HFFc6 (cell line): Measurements from ENCODE around the gene KRT86. TPM values are rescaled to one million over a fixed set of nuclear protein-coding genes. Genes with fewer than 3 reads are reported as not detected.
A peak's percentile ranks its signal among the peaks of the same experiment; 100 is the strongest.

Experiments used
- DNase-seq: peaks from one replicate; pipeline ENCODE4 v3.0.0-alpha.2; 2018
- H3K27ac Mint-ChIP-seq: 2 replicates; pipeline ENCODE4 v1.8.0; 2020; ENCODE audit warnings: mild to moderate bottlenecking, mixed read lengths
- H3K27me3 Mint-ChIP-seq: 2 replicates; pipeline ENCODE4 v1.8.0; 2021; ENCODE audit warnings: mild to moderate bottlenecking, moderate library complexity, mixed read lengths; ENCODE audit not compliant: insufficient read depth
- H3K36me3 Mint-ChIP-seq: 2 replicates; pipeline ENCODE4 v1.8.0; 2021; ENCODE audit warnings: low read depth, mixed read lengths
- H3K4me1 Mint-ChIP-seq: 2 replicates; pipeline ENCODE4 v1.8.0; 2020; ENCODE audit warnings: low read depth, mixed read lengths
- H3K4me3 Mint-ChIP-seq: 2 replicates; pipeline ENCODE4 v1.8.0; 2020; ENCODE audit warnings: mild to moderate bottlenecking, moderate library complexity, mixed read lengths
- H3K9me3 Mint-ChIP-seq: 2 replicates; pipeline ENCODE4 v1.8.0; 2020; ENCODE audit warnings: mild to moderate bottlenecking, mixed read lengths
- total RNA-seq, 6 experiments: library from RNA; stranded (reverse); fragmentation: NEBNext Ultra II Directional; extraction: Animal tissue kit (Norgen Biotek cat#: 25700); gene quantifications; 2 replicates in 1 of 6; 3 replicates in 5 of 6; pipeline ENCODE4 v1.2.3, GENCODE V29; 2021
- TF ChIP-seq, protein P1 (sequence below): fragments of 200-600 bp; sonication (generic); IDR thresholded peaks from 2 replicates; pipeline ENCODE4 v1.5.0; 2021; ENCODE audit warnings: antibody characterized with exemption, mild to moderate bottlenecking

KRT86 gene
- total RNA-seq, 6 experiments from 2014 or later, result 0.15 to 0.26 (median 0.19) TPM; not detected in 1

DNA sequence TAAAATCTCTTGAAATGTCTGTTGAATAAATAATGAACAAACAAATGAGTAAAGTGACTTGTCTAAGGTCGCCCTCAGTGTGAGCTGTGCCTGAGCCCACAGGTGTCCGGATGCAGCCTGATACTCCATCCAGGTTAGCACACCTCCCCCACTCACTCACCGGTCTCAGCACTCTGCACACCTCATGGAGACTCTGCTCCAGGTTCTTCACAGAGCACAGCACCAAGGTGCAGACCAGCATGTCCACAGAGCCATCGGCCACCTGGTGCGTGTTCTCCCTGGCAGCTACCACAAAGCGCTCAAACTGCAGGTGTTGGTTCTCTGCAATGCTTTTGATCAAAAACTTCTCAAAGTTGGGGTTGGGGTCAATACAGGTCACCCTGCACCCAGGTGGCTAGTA lies 45.5 kb upstream of the KRT86 start:
- Mint-ChIP-seq H3K27me3 (peaks cover 3% of the 10 kb centered on the region), H3K4me3 (no peak overlapping the region), H3K9me3 (peaks cover 22% of the 10 kb centered on the region), H3K4me1 (peaks cover 74% of the 10 kb centered on the region), H3K27ac (peak overlapping the region; percentile 75; the same call in 1 of the 2 replicates), H3K36me3 (peaks cover 21% of the 10 kb centered on the region)
- no peak for DNase-seq
- TF ChIP-seq, protein P1, sequence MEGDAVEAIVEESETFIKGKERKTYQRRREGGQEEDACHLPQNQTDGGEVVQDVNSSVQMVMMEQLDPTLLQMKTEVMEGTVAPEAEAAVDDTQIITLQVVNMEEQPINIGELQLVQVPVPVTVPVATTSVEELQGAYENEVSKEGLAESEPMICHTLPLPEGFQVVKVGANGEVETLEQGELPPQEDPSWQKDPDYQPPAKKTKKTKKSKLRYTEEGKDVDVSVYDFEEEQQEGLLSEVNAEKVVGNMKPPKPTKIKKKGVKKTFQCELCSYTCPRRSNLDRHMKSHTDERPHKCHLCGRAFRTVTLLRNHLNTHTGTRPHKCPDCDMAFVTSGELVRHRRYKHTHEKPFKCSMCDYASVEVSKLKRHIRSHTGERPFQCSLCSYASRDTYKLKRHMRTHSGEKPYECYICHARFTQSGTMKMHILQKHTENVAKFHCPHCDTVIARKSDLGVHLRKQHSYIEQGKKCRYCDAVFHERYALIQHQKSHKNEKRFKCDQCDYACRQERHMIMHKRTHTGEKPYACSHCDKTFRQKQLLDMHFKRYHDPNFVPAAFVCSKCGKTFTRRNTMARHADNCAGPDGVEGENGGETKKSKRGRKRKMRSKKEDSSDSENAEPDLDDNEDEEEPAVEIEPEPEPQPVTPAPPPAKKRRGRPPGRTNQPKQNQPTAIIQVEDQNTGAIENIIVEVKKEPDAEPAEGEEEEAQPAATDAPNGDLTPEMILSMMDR, result no peak

DNA sequence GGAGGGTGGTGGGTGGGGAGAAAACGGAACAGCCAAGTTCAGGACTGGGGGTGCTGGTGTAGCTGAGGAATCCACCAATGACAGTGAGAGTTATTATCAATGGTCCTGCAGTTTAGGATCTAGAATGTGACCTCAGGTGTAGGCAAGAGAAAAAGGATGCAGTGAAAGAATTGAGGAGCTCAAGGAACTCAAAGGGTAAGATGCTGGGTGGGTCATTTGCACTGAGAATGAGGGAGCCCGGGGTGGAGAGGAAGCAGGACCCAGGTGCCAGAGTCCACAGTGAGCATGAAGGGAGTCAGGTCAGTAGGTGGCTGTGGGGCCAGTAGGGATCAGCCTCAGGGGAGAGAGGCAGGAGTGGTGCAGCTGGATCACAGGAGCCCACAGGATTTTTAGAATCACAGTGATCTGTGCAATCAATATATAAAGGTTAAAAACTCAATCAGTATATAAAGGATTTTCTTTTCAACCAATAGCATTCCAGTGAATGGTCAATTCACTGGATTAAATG lies 44.6 kb upstream of the KRT86 start:
- Mint-ChIP-seq H3K27me3 (peaks cover 3% of the 10 kb centered on the region), H3K4me1 (peaks cover 71% of the 10 kb centered on the region), H3K4me3 (no peak overlapping the region), H3K36me3 (peaks cover 11% of the 10 kb centered on the region), H3K9me3 (peaks cover 13% of the 10 kb centered on the region), H3K27ac (peak overlapping the region; percentile 75)
- TF ChIP-seq, protein P1, result no peak
- DNase-seq, result no peak

DNA sequence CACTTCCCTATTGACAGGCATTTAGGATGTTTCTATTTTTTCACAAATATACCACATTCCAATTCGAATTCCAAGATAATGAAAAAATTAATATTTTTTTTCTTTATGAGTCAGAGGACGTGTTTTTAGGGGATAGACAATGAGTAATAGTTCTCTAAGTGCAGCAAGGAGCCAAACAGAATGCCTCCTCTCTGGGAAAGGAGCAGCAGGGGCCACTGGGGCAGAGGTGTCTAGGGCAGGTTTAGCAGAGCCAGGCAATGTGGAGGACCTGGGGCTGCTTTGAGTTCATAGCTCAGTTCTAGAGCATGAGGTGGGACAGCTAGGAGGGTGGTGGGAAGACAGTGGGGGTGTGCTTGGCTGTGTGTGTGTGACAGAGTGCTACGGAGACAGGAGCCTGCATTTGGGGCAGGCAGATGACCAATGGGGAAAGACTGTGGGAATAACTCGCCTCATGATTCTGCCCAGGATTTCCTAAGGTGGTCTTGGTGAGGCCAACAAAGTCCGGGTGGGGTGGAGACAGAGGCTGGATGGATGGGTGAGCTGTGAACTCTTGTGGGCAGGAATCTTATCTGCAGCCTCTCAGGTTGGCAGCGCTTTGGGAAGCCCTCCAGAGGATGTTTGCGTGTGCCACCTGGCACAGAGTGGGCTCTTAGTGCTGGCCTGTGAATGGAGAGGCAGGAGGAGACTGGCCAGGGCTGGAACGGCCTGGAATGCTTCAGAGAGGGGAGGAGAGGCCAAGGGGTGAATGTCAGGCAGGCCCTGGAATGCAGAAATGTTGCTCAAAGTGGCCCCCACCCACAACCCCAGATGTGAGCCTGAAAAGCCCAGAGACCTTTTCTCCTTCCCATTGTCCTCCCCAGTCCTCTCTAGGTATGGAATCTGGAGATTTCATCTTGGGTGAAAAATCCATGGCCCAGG lies 43.8 kb upstream of the KRT86 start:
- peak overlapping the region; percentile 72 for H3K4me3 Mint-ChIP-seq

DNA sequence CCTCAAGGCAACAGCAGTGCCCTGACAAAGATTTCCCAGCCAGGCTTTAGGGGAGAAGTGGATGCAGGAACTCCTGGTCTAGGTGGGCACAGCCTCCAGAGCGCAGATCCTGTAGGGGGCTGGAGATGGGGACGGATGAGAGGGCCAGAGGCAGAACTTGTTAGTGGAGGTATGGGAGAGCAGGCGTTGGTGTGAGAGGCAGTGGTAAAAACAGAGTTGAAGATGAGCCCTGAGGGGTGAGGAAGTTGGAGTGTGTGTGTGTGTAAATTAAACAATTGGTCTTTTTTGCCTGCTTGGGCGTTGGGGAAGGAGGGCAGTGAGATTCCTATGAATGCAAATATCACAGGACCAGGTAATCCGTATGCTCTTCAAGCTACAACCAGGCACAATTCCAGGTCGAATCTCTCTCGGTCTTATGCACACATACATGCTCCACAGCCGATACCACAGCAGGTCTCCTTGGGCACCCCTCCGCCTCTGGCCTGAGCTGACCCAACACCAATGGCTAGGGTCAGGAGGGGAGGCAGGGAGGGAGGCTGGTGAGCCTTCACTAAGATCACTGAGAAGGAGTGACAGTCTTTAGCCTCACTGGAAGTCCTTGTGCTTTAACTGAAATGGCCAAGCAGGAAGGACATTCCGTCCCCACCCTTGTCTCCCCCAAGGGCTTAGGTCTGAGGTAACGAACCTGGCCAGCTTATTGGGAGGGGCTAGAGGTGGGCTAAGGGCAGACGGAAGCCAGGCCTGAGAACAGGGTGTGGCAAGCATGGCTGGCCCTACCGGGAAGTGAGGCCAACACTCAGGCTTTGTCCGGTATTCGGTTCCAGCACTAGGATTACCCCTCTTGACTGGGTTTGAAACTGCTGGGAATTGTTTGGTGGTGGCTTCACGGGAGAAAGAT lies 42.9 kb upstream of the KRT86 start:
- no peak for DNase-seq
- peaks cover 3% of the 10 kb centered on the region for H3K27me3 Mint-ChIP-seq
- TF ChIP-seq, protein P1, result no peak
- peaks cover 2% of the 10 kb centered on the region; the same call in 1 of the 2 replicates for H3K9me3 Mint-ChIP-seq
- peaks cover 77% of the 10 kb centered on the region for H3K4me1 Mint-ChIP-seq
- peaks cover 5% of the 10 kb centered on the region for H3K36me3 Mint-ChIP-seq
- no peak overlapping the region; the same call in 1 of the 2 replicates for H3K4me3 Mint-ChIP-seq
- peak overlapping the region; percentile 97 for H3K27ac Mint-ChIP-seq

More for the DNA sequence above, 43.8 kb upstream of the KRT86 start:
- H3K27ac Mint-ChIP-seq, result peak overlapping the region; percentile 97
- peaks cover 3% of the 10 kb centered on the region for H3K27me3 Mint-ChIP-seq
- DNase-seq, result peak; percentile 76
- H3K4me1 Mint-ChIP-seq, result peaks cover 78% of the 10 kb centered on the region
- peaks cover 8% of the 10 kb centered on the region; the same call in 1 of the 2 replicates for H3K9me3 Mint-ChIP-seq
- H3K36me3 Mint-ChIP-seq, result peaks cover 9% of the 10 kb centered on the region
- TF ChIP-seq, protein P1, result no peak

DNA sequence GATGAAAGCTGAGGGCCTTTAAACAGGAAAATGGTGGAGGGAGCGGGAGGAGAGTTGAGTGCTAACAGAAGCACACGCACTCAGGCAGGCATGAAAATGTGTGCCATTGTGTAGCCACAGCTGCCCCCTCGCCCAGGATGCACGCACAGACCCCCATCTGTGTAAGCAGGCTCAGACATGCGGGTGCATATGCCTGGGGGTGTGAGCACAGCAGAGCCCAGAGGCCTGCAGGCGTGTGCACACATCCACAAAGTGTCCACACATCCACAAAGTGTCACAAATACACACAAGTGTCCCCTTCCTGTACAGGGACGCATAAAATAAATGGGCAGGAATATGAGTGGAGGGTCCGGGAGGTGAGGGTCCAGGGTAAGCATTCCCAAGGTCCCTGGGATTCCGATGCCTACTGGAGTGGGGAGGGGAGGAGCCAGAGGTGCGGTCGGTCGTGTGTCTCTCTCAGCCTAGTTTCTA lies 42.2 kb upstream of the KRT86 start:
- H3K9me3 Mint-ChIP-seq, result no peaks in the 10 kb centered on the region
- H3K27ac Mint-ChIP-seq, result peak overlapping the region; percentile 97
- H3K36me3 Mint-ChIP-seq, result no peaks in the 10 kb centered on the region; the same call in 1 of the 2 replicates
- peaks cover 70% of the 10 kb centered on the region for H3K4me1 Mint-ChIP-seq
- H3K4me3 Mint-ChIP-seq, result peak overlapping the region; percentile 72
- peaks cover 3% of the 10 kb centered on the region for H3K27me3 Mint-ChIP-seq
- TF ChIP-seq, protein P1, result no peak
- no peak for DNase-seq
